CD4-positive, alpha-beta T cell (primary cell): Measurements from ENCODE around the gene STK40. TPM values are rescaled to one million over a fixed set of nuclear protein-coding genes. Genes with fewer than 3 reads are reported as not detected.
A peak's percentile ranks its signal among the peaks of the same experiment; 100 is the strongest.

Experiments used
- ATAC-seq: fragments of 200-7000 bp; cut with Tn5 transposase; one replicate; pipeline ENCODE4 v1.10.0; 2022; ENCODE audit warnings: mild to moderate bottlenecking; ENCODE audit not compliant: poor library complexity
- CTCF ChIA-PET: fragments of 350-600 bp; sonication (Branson Sonifier 250); formaldehyde crosslinking; loops from one replicate; lab custom pipeline; 2021; ENCODE audit warnings: antibody characterized with exemption, inconsistent platforms; lab: Charles Lee
- POLR2A ChIA-PET: fragments of 350-600 bp; sonication (Branson Sonifier 250); formaldehyde crosslinking; loops from one replicate; lab custom pipeline; 2021; ENCODE audit warnings: antibody characterized with exemption, inconsistent platforms; lab: Charles Lee
- DNase-seq, 14 experiments: peaks; one replicate each; pipeline ENCODE4 v3.0.0-alpha.2; 2013 to 2020; ENCODE audit warnings: mixed read lengths in 2 of 14
- H3K27ac ChIP-seq, 2 donors: one replicate each; pipeline versions ENCODE4 v1.5.1 to v1.7.0; 2013; ENCODE audit warnings: low read length in 2 of 2, low read depth in 1 of 2, mild to moderate bottlenecking in 1 of 2
- H3K27me3 ChIP-seq, 2 experiments: 1 replicate in 1 of 2; 2 replicates in 1 of 2; pipeline versions ENCODE4 v1.6.1 to v1.7.0; 2013; ENCODE audit warnings: low read length in 2 of 2, control low read depth in 1 of 2, mild to moderate bottlenecking in 1 of 2, moderate library complexity in 1 of 2; ENCODE audit not compliant: insufficient read depth in 2 of 2, control insufficient read depth in 1 of 2
- H3K36me3 ChIP-seq: one replicate; pipeline ENCODE4 v1.6.1; 2013; ENCODE audit warnings: low read length, control low read depth; ENCODE audit not compliant: insufficient read depth
- H3K4me1 ChIP-seq: one replicate; pipeline ENCODE4 v1.6.1; 2013; ENCODE audit warnings: low read length, control low read depth; ENCODE audit not compliant: insufficient read depth
- H3K4me3 ChIP-seq: one replicate; pipeline ENCODE4 v1.5.1; 2013; ENCODE audit warnings: mild to moderate bottlenecking, low read length, moderate library complexity
- H3K9me3 ChIP-seq, 2 experiments: 1 replicate in 1 of 2; 2 replicates in 1 of 2; pipeline versions ENCODE4 v1.6.1 to v1.7.0; 2013; ENCODE audit warnings: low read length in 2 of 2, mild to moderate bottlenecking in 2 of 2, control low read depth in 1 of 2, moderate library complexity in 1 of 2; ENCODE audit not compliant: control insufficient read depth in 1 of 2, insufficient read depth in 1 of 2
- H3K27ac Mint-ChIP-seq: one replicate; pipeline ENCODE4 v1.8.0; 2020; ENCODE audit warnings: mixed read lengths
- H3K27me3 Mint-ChIP-seq: one replicate; pipeline ENCODE4 v1.8.0; 2021; ENCODE audit warnings: mixed read lengths
- H3K36me3 Mint-ChIP-seq: one replicate; pipeline ENCODE4 v1.8.0; 2021; ENCODE audit warnings: low read depth, mixed read lengths
- H3K4me1 Mint-ChIP-seq: one replicate; pipeline ENCODE4 v1.8.0; 2021; ENCODE audit warnings: low read depth, mixed read lengths
- H3K4me3 Mint-ChIP-seq: one replicate; pipeline ENCODE4 v1.8.0; 2020; ENCODE audit warnings: mild to moderate bottlenecking, mixed read lengths
- H3K9me3 Mint-ChIP-seq: one replicate; pipeline ENCODE4 v1.8.0; 2020; ENCODE audit warnings: mixed read lengths
- intact Hi-C, 2 experiments: fragments of 100-400 bp; cut with DNase I in 1 of 2; cut with micrococcal nuclease in 1 of 2; formaldehyde crosslinking; loops; one replicate each; pipeline versions ENCODE4 v1.15.1 to v1.9.0; 2023 to 2025; cut with DNase I, micrococcal nuclease
- total RNA-seq, 174 experiments: library from RNA in 2 of 174; stranded (reverse) in 2 of 174; gene quantifications; one replicate each; pipeline ENCODE4 v1.2.3 and lab custom pipeline; 2021 to 2026
- TF ChIP-seq, protein P1 (sequence below): fragments of 200-600 bp; IDR thresholded peaks from one replicate; pipeline ENCODE4 v1.8.0; 2022; ENCODE audit warnings: antibody characterized with exemption, mild to moderate bottlenecking

STK40 gene
- total RNA-seq, 2 experiments from 2014 or later, result 17.8 to 20.7 TPM

DNA sequence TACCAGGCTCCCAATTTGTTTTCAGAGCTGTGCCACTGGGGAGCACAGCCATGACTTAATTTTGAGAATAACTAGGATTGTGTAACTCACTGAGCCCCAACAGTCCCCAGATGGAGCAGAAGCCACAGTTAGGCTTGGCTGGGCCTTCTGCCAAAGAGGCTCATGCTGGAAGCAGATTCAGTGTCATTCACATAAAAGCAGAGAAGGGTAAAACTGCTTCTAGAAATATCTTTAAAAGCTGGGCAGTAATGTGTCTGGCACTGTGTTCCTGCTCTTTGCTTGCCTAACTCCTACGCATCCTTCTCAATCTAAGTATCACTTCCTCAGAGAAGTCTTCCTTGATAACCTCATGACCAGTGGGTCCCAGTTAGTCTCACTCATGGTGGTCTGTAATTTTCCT is 20.3 kb downstream of the STK40 start:
- POLR2A ChIA-PET, result interaction anchor here (2.7 to 5.2 kb wide), 3 partner anchors 13 to 59 kb away, joined by 12 to 73 read pairs (median 58); partner anchors contain the start of genes SH3D21 and STK40
- peak overlapping the region; percentile 64 to 65 for H3K27ac ChIP-seq
- ATAC-seq (no peak), DNase-seq (no peak)
- H3K36me3 ChIP-seq, result peaks cover 25% of the 10 kb centered on the region
- Mint-ChIP-seq H3K9me3 (no peaks in the 10 kb centered on the region), H3K4me3 (no peak overlapping the region), H3K27me3 (no peaks in the 10 kb centered on the region), H3K27ac (peak overlapping the region; percentile 96), H3K4me1 (peaks cover 55% of the 10 kb centered on the region), H3K36me3 (peaks cover 34% of the 10 kb centered on the region)
- TF ChIP-seq, protein P1, sequence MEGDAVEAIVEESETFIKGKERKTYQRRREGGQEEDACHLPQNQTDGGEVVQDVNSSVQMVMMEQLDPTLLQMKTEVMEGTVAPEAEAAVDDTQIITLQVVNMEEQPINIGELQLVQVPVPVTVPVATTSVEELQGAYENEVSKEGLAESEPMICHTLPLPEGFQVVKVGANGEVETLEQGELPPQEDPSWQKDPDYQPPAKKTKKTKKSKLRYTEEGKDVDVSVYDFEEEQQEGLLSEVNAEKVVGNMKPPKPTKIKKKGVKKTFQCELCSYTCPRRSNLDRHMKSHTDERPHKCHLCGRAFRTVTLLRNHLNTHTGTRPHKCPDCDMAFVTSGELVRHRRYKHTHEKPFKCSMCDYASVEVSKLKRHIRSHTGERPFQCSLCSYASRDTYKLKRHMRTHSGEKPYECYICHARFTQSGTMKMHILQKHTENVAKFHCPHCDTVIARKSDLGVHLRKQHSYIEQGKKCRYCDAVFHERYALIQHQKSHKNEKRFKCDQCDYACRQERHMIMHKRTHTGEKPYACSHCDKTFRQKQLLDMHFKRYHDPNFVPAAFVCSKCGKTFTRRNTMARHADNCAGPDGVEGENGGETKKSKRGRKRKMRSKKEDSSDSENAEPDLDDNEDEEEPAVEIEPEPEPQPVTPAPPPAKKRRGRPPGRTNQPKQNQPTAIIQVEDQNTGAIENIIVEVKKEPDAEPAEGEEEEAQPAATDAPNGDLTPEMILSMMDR, result no peak
- CTCF ChIA-PET, result interaction anchor here (2.0 to 2.5 kb wide), 2 partner anchors 21 to 23 kb away, joined by 7 to 8 read pairs; partner anchors contain the start of gene STK40
- H3K4me3 ChIP-seq, result no peak overlapping the region
- H3K27me3 ChIP-seq, result no peaks in the 10 kb centered on the region
- intact Hi-C loops, result loop anchor here (5.0 kb wide), 2 partner anchors 43 to 58 kb away; partner anchors contain the start of genes EVA1B (in 1 of the 2) and SH3D21 (in 1 of the 2)
- H3K4me1 ChIP-seq, result peaks cover 61% of the 10 kb centered on the region
- H3K9me3 ChIP-seq, result no peaks in the 10 kb centered on the region

DNA sequence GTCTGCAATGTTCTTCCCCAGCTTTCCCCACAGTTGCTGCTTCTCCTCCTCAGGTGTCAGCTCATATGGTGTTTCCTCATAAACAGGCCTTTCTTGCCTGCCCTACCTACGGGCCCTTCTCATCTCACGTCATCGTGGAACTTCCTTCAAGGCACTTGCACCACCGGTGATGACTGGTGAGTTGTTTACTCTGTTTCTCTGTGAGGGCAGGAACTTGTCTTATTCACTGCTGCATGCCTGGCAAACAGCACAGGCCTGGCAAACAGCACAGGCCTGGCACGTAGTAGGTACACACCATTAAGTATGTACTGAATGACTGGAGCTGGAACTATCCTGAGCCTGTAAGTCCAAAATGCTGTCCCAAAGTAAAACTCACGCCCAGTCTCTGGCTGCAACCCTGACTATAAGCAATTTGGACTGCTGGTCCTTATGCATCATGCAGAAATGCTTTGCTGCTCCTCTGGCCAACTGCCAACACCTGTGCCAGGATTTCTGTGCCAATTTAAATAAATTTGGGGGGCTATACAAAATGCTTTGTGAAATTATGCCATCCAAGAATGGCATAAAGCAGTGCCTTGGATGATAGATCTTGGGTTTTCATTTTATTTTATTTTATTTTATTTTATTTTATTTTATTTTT is 25.7 kb downstream of the STK40 start:
- peaks cover 58% of the 10 kb centered on the region for H3K36me3 ChIP-seq
- ChIA-PET CTCF (no interaction called here), POLR2A (interaction anchor here (0.6 to 2.3 kb wide), 4 partner anchors 9 to 75 kb away, joined by 3 to 15 read pairs (median 4); no protein-coding TSS in a partner anchor)
- peaks cover 11% of the 10 kb centered on the region for H3K4me1 Mint-ChIP-seq
- H3K4me3 ChIP-seq, result no peak overlapping the region
- intact Hi-C loops, result no loop called here
- TF ChIP-seq, protein P1, result no peak
- H3K27me3 ChIP-seq, result no peaks in the 10 kb centered on the region
- peaks cover 25% of the 10 kb centered on the region for H3K4me1 ChIP-seq
- H3K9me3 Mint-ChIP-seq, result no peaks in the 10 kb centered on the region
- H3K27ac ChIP-seq, result peak overlapping the region in 1 of 2 donors; percentile 54
- H3K4me3 Mint-ChIP-seq, result peak overlapping the region; percentile 27
- DNase-seq (peak in 13 of 14 experiments; percentile 16 to 71 (median 42)), ATAC-seq (peak; percentile 98)
- H3K27ac Mint-ChIP-seq, result peak overlapping the region; percentile 94
- H3K27me3 Mint-ChIP-seq, result no peaks in the 10 kb centered on the region
- H3K9me3 ChIP-seq, result no peaks in the 10 kb centered on the region
- H3K36me3 Mint-ChIP-seq, result peaks cover 66% of the 10 kb centered on the region

DNA sequence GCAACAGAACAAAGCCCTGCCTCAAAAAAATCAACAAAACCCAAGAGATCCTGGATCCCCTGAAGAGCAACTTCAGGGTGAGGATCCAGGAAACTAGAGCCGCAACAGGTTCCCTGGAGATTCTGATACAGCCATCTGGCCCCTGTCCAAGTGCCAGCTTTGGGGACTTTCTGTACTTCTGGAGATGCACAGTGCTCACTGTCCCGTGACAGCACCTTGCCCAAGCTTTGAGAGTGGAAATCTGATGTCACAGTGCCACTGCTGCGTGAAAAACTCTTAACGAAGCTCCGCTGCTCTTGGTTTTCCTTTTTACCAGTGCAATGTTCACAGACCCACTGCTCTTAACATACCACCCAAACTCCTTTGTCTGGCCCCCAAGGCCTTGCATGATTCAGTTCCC is 26.3 kb downstream of the STK40 start:
- Mint-ChIP-seq H3K4me1 (peaks cover 10% of the 10 kb centered on the region), H3K9me3 (no peaks in the 10 kb centered on the region), H3K4me3 (peak overlapping the region; percentile 27), H3K36me3 (peaks cover 73% of the 10 kb centered on the region), H3K27me3 (no peaks in the 10 kb centered on the region), H3K27ac (peak overlapping the region; percentile 94)
- Histone ChIP-seq H3K4me1 (peaks cover 25% of the 10 kb centered on the region), H3K4me3 (no peak overlapping the region), H3K36me3 (peaks cover 64% of the 10 kb centered on the region), H3K27ac (peak overlapping the region; percentile 40 to 54), H3K9me3 (no peaks in the 10 kb centered on the region), H3K27me3 (no peaks in the 10 kb centered on the region)
- TF ChIP-seq, protein P1, result no peak
- ATAC-seq, result no peak
- no peak for DNase-seq
- ChIA-PET POLR2A (interaction anchor here (0.6 to 2.3 kb wide), 4 partner anchors 9 to 75 kb away, joined by 3 to 15 read pairs (median 4); no protein-coding TSS in a partner anchor), CTCF (no interaction called here)
- intact Hi-C loops, result no loop called here
